IMR-90 (cell line): ENCODE results near the gene JSRP1. TPM values are rescaled to one million over a fixed set of nuclear protein-coding genes. Genes with fewer than 3 reads are reported as not detected.

ENCODE experiments used
- ATAC-seq: fragments of 200-7000 bp; cut with Tn5 transposase; 2 replicates; pipeline ENCODE4 v1.9.1; 2020; ENCODE audit warnings: low read depth, mild to moderate bottlenecking, moderate library complexity
- BruUV-seq: library from RNA; stranded (reverse); fragments of 400-500 nt; replicated peaks from 2 replicates; lab custom pipeline; 2021; lab: Mats Ljungman, UMichigan
- CTCF ChIA-PET: fragments of 300-600 bp; formaldehyde crosslinking; extraction: SDS; loops from one replicate; lab custom pipeline; 2021; ENCODE audit warnings: antibody characterized with exemption; lab: Yijun Ruan, JAX
- POLR2A ChIA-PET: fragments of 300-600 bp; sonication (Branson Sonifier 250); formaldehyde crosslinking; loops from one replicate; lab custom pipeline; 2022; ENCODE audit warnings: antibody characterized with exemption; ENCODE audit not compliant: unreplicated experiment; lab: Charles Lee
- DNase-seq: peaks from one replicate; pipeline ENCODE4 v3.0.0; 2013
- H2AFZ ChIP-seq: replicated peaks from 2 replicates; pipeline ENCODE3; 2013; ENCODE audit warnings: low read length, mild to moderate bottlenecking; ENCODE audit not compliant: poor library complexity
- H2AK5ac ChIP-seq: 2 replicates; pipeline ENCODE4 v1.6.1; 2013; ENCODE audit warnings: low read depth, low read length, inconsistent platforms
- H2AK9ac ChIP-seq: replicated peaks from 2 replicates; pipeline ENCODE3; 2013; ENCODE audit warnings: mild to moderate bottlenecking, low read depth, low read length, moderate library complexity; ENCODE audit not compliant: poor library complexity
- H2BK120ac ChIP-seq: 2 replicates; pipeline ENCODE4 v1.6.1; 2013; ENCODE audit warnings: low read depth, low read length, inconsistent platforms
- H2BK15ac ChIP-seq: 3 replicates; pipeline ENCODE4 v1.6.1; 2013; ENCODE audit warnings: low read depth, low read length, inconsistent platforms
- H2BK20ac ChIP-seq: 2 replicates; pipeline ENCODE4 v1.6.1; 2013; ENCODE audit warnings: low read depth, mild to moderate bottlenecking, inconsistent platforms, low read length, moderate library complexity
- H2BK5ac ChIP-seq: 2 replicates; pipeline ENCODE4 v1.6.1; 2013; ENCODE audit warnings: mild to moderate bottlenecking, low read depth, low read length, inconsistent platforms; ENCODE audit not compliant: poor library complexity, severe bottlenecking
- H3K14ac ChIP-seq: replicated peaks from 2 replicates; pipeline ENCODE4 v1.6.1; 2013; ENCODE audit warnings: low read depth, low read length, inconsistent platforms
- H3K18ac ChIP-seq: 2 replicates; pipeline ENCODE4 v1.6.1; 2013; ENCODE audit warnings: low read depth, low read length, control low read depth
- H3K23ac ChIP-seq: 2 replicates; pipeline ENCODE4 v1.6.1; 2013; ENCODE audit warnings: low read depth, low read length, inconsistent platforms
- H3K27ac ChIP-seq: 2 replicates; pipeline ENCODE4 v1.5.1; 2013; ENCODE audit warnings: mild to moderate bottlenecking, control low read depth, low read length; ENCODE audit not compliant: insufficient read depth
- H3K27me3 ChIP-seq: 2 replicates; pipeline ENCODE4 v1.6.1; 2013; ENCODE audit warnings: low read length; ENCODE audit not compliant: control insufficient read depth, insufficient read depth
- H3K36me3 ChIP-seq: 2 replicates; pipeline ENCODE4 v1.6.1; 2013; ENCODE audit warnings: low read length, mixed read lengths; ENCODE audit not compliant: control insufficient read depth, insufficient read depth
- H3K4ac ChIP-seq: 2 replicates; pipeline ENCODE4 v1.6.1; 2013; ENCODE audit warnings: low read depth, low read length, inconsistent platforms
- H3K4me1 ChIP-seq: 2 replicates; pipeline ENCODE4 v1.6.1; 2013; ENCODE audit warnings: low read length, mixed read lengths; ENCODE audit not compliant: control insufficient read depth, insufficient read depth
- H3K4me2 ChIP-seq: 2 replicates; pipeline ENCODE4 v1.6.1; 2013; ENCODE audit warnings: low read depth, mild to moderate bottlenecking, control low read depth, low read length, moderate library complexity
- H3K4me3 ChIP-seq: 2 replicates; pipeline ENCODE4 v1.5.1; 2013; ENCODE audit warnings: low read depth, mild to moderate bottlenecking, control low read depth, low read length, moderate library complexity; ENCODE audit not compliant: insufficient read depth
- H3K56ac ChIP-seq: 2 replicates; pipeline ENCODE4 v1.6.1; 2013; ENCODE audit warnings: low read length, inconsistent platforms; ENCODE audit not compliant: insufficient read depth; ENCODE audit errors: extremely low read depth
- H3K79me1 ChIP-seq, 2 experiments: 2 replicates each; pipeline ENCODE4 v1.6.1; 2013; ENCODE audit warnings: low read length in 2 of 2, inconsistent platforms in 1 of 2, low read depth in 1 of 2
- H3K9ac ChIP-seq: 2 replicates; pipeline ENCODE4 v1.6.1; 2013; ENCODE audit warnings: low read depth, low read length, control low read depth
- H3K9me1 ChIP-seq: 2 replicates; pipeline ENCODE4 v1.6.1; 2013; ENCODE audit warnings: low read length, inconsistent platforms; ENCODE audit not compliant: insufficient read depth
- H3K9me3 ChIP-seq: 2 replicates; pipeline ENCODE4 v1.6.1; 2013; ENCODE audit warnings: low read length; ENCODE audit not compliant: control insufficient read depth, insufficient read depth
- H4K20me1 ChIP-seq: 2 replicates; pipeline ENCODE4 v1.6.1; 2013; ENCODE audit warnings: low read length, inconsistent platforms; ENCODE audit not compliant: insufficient read depth
- H4K5ac ChIP-seq: 2 replicates; pipeline ENCODE4 v1.6.1; 2013; ENCODE audit warnings: mild to moderate bottlenecking, low read depth, low read length, control low read depth
- H4K8ac ChIP-seq, 2 experiments: 2 replicates each; pipeline ENCODE4 v1.6.1; 2013; ENCODE audit warnings: low read depth in 2 of 2, low read length in 2 of 2, control low read depth in 1 of 2, inconsistent platforms in 1 of 2
- H4K91ac ChIP-seq: 2 replicates; pipeline ENCODE4 v1.6.1; 2013; ENCODE audit warnings: low read depth, low read length, inconsistent platforms; ENCODE audit not compliant: insufficient read depth
- BHLHE40 ChIP-seq: fragments of 150-350 bp; IDR thresholded peaks from 2 replicates; pipeline ENCODE4 v1.6.1; 2016; ENCODE audit warnings: mild to moderate bottlenecking, low read depth, low read length
- CEBPB ChIP-seq: IDR thresholded peaks from 2 replicates; pipeline ENCODE4 v1.6.1; 2012; ENCODE audit warnings: low read depth, low read length, improper control_type of control experiment
- CHD1 ChIP-seq: IDR thresholded peaks from 2 replicates; pipeline ENCODE4 v1.6.1; 2012; ENCODE audit warnings: low read depth, low read length, improper control_type of control experiment
- FOS ChIP-seq: fragments of 150-350 bp; IDR thresholded peaks from 2 replicates; pipeline ENCODE4 v1.6.1; 2016; ENCODE audit warnings: low read depth, low read length
- MAFK ChIP-seq: IDR thresholded peaks from 2 replicates; pipeline ENCODE4 v1.6.1; 2012; ENCODE audit warnings: low read depth, low read length, improper control_type of control experiment
- MAZ ChIP-seq: IDR thresholded peaks from 2 replicates; pipeline ENCODE4 v1.6.1; 2012; ENCODE audit warnings: low read depth, mild to moderate bottlenecking, low read length, improper control_type of control experiment, moderate library complexity, borderline replicate concordance
- MXI1 ChIP-seq: IDR thresholded peaks from 2 replicates; pipeline ENCODE4 v1.6.1; 2012; ENCODE audit warnings: low read depth, mild to moderate bottlenecking, low read length, moderate library complexity, borderline replicate concordance
- POLR2A ChIP-seq: IDR thresholded peaks from 2 replicates; pipeline ENCODE4 v1.6.1; 2012; ENCODE audit warnings: mild to moderate bottlenecking, low read depth, low read length
- RAD21 ChIP-seq: IDR thresholded peaks from 2 replicates; pipeline ENCODE4 v1.6.1; 2012; ENCODE audit warnings: low read length, improper control_type of control experiment
- RCOR1 ChIP-seq: IDR thresholded peaks from 2 replicates; pipeline ENCODE4 v1.6.1; 2012; ENCODE audit warnings: mild to moderate bottlenecking, low read length, improper control_type of control experiment; ENCODE audit not compliant: insufficient replicate concordance
- RFX5 ChIP-seq: IDR thresholded peaks from 2 replicates; pipeline ENCODE4 v1.8.0; 2012; ENCODE audit warnings: low read depth, mild to moderate bottlenecking, low read length, moderate library complexity
- SMC3 ChIP-seq: fragments of 150-350 bp; IDR thresholded peaks from 2 replicates; pipeline ENCODE4 v1.6.1; 2016; ENCODE audit warnings: low read depth, mild to moderate bottlenecking, antibody characterized with exemption, low read length, moderate library complexity
- USF2 ChIP-seq: fragments of 150-350 bp; IDR thresholded peaks from 2 replicates; pipeline ENCODE4 v1.6.1; 2017; ENCODE audit warnings: mild to moderate bottlenecking, antibody characterized with exemption, low read length, low read depth
- WGBS, 2 experiments: methylation state at CpG; one replicate each; pipeline versions ENCODE4 v1.1.5 to v1.1.7; 2013; ENCODE audit warnings: missing lambda C conversion rate in 2 of 2; ENCODE audit not compliant: insufficient read length in 1 of 2; ENCODE audit errors: extremely low coverage in 2 of 2; 5-methylcytosine and 5-hydroxymethylcytosine counted together
- dilution Hi-C: fragments of 300-500 bp; cut with HindIII; formaldehyde crosslinking; loops from one replicate; pipeline ENCODE4 v1.14.3; 2018; ENCODE audit warnings: low sequenced_read_pairs; ENCODE audit not compliant: unreplicated experiment
- in situ Hi-C: fragments of 300-500 bp; cut with MboI; formaldehyde crosslinking; loops from 3 replicates; pipeline ENCODE4 v1.14.3; 2019; ENCODE audit warnings: low sequenced_read_pairs, inconsistent platforms, mixed read lengths
- intact Hi-C: fragments of 100-400 bp; cut with micrococcal nuclease; formaldehyde crosslinking; loops from 2 replicates; pipeline ENCODE4 v1.10.0; 2022
- polyA plus RNA-seq, 3 experiments: library from polyadenylated mRNA; depleted of rRNA; stranded (reverse); fragments of >200 nt; gene quantifications; 2 replicates each; pipeline ENCODE4 v1.2.3, GENCODE V29; 2012; ENCODE audit warnings: low replicate concordance in 1 of 3
- total RNA-seq: library from RNA; depleted of rRNA; stranded (reverse); fragments of >200 nt; gene quantifications from 2 replicates; pipeline ENCODE4 v1.2.3, GENCODE V29; 2012

JSRP1 gene
- total and polyA plus RNA-seq, 2 of the 4 experiments (the other 2 are of a cell fraction), result not detected

GRCh38 chr19:2244486-2244885 is 11.7 kb downstream of the JSRP1 start:
- no TSS peak for BruUV-seq
- Histone ChIP-seq H3K14ac (no peak overlapping the region), H3K79me1 (peaks cover 4 to 49% of the 10 kb centered on the region in 2 experiments; a peak in 2 of 4 replicates), H4K5ac (no peak overlapping the region), H2BK20ac (no peak overlapping the region), H3K4me2 (no peak overlapping the region), H3K9me3 (no peaks in the 10 kb centered on the region), H2BK15ac (no peak overlapping the region), H2AK9ac (no peak overlapping the region), H3K4me3 (no peak overlapping the region), H3K4me1 (peaks cover 10% of the 10 kb centered on the region; the same call in 1 of the 2 replicates), H4K20me1 (peaks cover 88% of the 10 kb centered on the region), H4K8ac (no peak overlapping the region), H3K9ac (no peak overlapping the region), H4K91ac (no peak overlapping the region), H3K4ac (no peak overlapping the region), H2BK5ac (no peak overlapping the region), H3K18ac (no peak overlapping the region), H3K23ac (no peak overlapping the region), H2BK120ac (no peak overlapping the region), H3K36me3 (peaks cover 57% of the 10 kb centered on the region), H3K27ac (no peak overlapping the region), H2AFZ (no peak overlapping the region), H3K56ac (no peak overlapping the region), H2AK5ac (no peak overlapping the region), H3K9me1 (peaks cover 7% of the 10 kb centered on the region), H3K27me3 (no peaks in the 10 kb centered on the region)
- 96% methylated on average over 12 of the region's 21 CpGs; no CpG with 5 or more reads in 1 of the 2 experiments for WGBS, 2 experiments
- dilution Hi-C loops, result no loop called here
- ChIA-PET CTCF (no interaction called here), POLR2A (no interaction called here)
- in situ Hi-C loops, result no loop called here
- DNase-seq, result no peak
- TF ChIP-seq CEBPB, result no peak
- TF ChIP-seq MAZ, result no peak
- no peak for TF ChIP-seq FOS
- no peak for TF ChIP-seq MAFK
- TF ChIP-seq POLR2A, result no peak
- no peak for TF ChIP-seq BHLHE40
- no peak for TF ChIP-seq RAD21
- no peak for TF ChIP-seq RFX5
- TF ChIP-seq USF2, result no peak
- TF ChIP-seq SMC3, result no peak
- TF ChIP-seq MXI1, result no peak
- no peak for TF ChIP-seq RCOR1
- no peak for TF ChIP-seq CHD1
- intact Hi-C loops, result no loop called here
- no peak for ATAC-seq
